GM12891 (cell line): Measurements from ENCODE around the gene KCNG1.

Experiments used
- DNase-seq: peaks from one replicate; pipeline ENCODE4 v3.0.0; 2011; ENCODE audit warnings: low spot score; ENCODE audit not compliant: insufficient read length
- FAIRE-seq: peaks from 2 replicates; lab custom pipeline; 2011; peaks lifted over from hg19 to GRCh38; lab: Jason Lieb, UNC
- PAX5 ChIP-seq: IDR thresholded peaks from 2 replicates; pipeline ENCODE4 v1.6.1; 2011; ENCODE audit warnings: low read length, moderate library complexity, mild to moderate bottlenecking; ENCODE audit not compliant: insufficient read depth, severe bottlenecking
- POLR2A ChIP-seq: IDR thresholded peaks from 2 replicates; pipeline ENCODE4 v1.6.1; 2011; ENCODE audit warnings: low read depth, low read length, control low read depth
- POLR2AphosphoS5 ChIP-seq: IDR thresholded peaks from 2 replicates; pipeline ENCODE4 v1.6.1; 2011; ENCODE audit warnings: low read depth, low read length, control low read depth
- POU2F2 ChIP-seq: IDR thresholded peaks from 2 replicates; pipeline ENCODE4 v1.6.1; 2011; ENCODE audit warnings: low read depth, mild to moderate bottlenecking, control low read depth, low read length, moderate library complexity
- SPI1 ChIP-seq: IDR thresholded peaks from 2 replicates; pipeline ENCODE4 v1.6.1; 2011; ENCODE audit warnings: low read depth, low read length, control low read depth
- TAF1 ChIP-seq: IDR thresholded peaks from 2 replicates; pipeline ENCODE4 v1.6.1; 2011; ENCODE audit warnings: low read depth, low read length, control low read depth

KCNG1 gene

DNA sequence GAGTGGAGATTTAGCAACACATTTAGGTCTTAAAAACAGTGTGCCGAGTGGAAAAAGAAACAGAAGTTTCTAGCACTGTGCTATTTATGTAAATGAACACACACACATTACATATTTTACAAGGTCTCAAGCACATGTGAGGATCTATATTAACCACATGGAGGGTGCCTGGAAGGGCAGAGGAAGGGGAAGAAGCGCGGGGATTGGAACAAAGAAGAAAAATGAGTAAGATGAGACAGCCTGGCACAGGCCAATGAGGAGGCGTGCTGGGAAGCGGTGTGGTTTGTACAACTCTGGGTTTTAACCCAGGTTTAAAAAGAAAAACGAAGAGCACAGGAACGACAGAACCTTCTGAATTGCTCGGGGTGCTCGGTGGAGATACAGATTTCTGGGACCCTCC is 5.7 kb downstream of the KCNG1 start:
- TF ChIP-seq POU2F2 (no peak), TAF1 (no peak), POLR2AphosphoS5 (no peak), PAX5 (no peak), SPI1 (no peak), POLR2A (no peak)
- no peak for FAIRE-seq

DNA sequence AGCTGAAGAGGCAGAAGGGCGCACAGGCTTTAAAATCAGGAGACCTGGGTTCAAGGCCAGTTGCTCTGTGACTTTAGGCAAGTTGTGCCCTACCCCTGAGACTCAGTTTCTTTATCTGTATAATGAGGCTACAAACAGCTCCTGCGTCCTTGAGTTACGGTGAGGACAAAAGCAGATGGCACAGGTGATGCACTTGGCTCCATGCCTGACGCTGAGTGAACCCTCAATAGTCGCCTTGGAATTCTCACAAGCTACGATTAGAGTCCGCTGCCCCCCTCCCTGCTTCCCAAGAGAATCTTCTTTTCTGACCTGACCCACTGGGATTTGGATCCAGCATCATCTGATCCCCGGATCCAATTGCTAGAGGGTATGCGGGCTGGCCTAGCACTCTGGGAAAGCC is 6.4 kb downstream of the KCNG1 start:
- TF ChIP-seq POLR2AphosphoS5, result no peak
- no peak for TF ChIP-seq TAF1
- TF ChIP-seq POLR2A, result no peak
- no peak for TF ChIP-seq SPI1
- no peak for DNase-seq
- no peak for FAIRE-seq

More for the DNA sequence above, 5.7 kb downstream of the KCNG1 start:
- DNase-seq, result no peak

DNA sequence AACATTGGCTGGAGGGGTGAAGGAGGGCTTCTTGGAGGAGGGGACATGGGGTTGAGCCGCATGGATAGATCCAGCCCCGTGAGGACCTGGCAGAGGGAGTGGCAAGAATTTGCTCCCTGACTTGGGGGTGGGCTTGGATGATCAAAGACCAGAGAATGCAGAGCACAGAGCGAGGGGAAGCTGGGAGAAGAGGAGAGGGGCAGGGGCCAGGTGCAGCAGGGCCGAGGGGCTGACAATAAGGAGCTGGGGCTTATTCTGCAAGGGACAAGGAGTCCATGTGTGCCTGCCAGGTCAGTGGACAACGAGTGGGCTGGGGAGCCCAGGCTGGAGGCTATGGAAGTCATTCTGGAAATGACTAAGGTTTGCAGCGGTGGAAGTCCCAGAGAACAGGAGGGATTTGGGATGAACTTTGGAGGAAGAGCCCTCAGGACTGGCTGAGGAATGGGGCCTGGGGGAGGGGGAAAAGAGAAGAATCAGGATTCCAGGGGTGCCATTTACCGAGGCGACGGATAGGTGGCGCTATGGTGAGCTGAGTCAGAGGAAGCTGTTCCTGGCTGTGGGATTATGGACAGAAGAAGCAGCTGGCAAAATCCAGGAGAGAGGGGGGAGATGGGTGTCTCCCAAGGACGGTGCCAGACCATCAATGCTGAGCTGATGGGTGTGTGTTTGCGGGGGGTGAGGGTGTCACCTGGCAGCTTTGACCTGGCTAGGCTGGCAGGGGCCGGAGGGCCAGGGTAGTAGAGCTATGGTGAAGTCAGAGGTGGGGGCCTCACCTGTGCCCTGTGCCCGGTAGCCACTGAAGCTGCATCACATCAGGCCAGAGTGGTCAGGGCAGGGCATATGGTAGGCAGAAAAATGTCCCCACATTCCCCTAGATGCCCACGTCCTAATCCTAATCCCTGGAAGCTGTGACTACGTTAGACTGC is 7.8 kb downstream of the KCNG1 start:
- DNase-seq (no peak), FAIRE-seq (no peak)
- TF ChIP-seq POLR2AphosphoS5, result no peak
- no peak for TF ChIP-seq PAX5
- TF ChIP-seq TAF1, result no peak
- TF ChIP-seq SPI1, result no peak
- no peak for TF ChIP-seq POLR2A
- TF ChIP-seq POU2F2, result no peak

DNA sequence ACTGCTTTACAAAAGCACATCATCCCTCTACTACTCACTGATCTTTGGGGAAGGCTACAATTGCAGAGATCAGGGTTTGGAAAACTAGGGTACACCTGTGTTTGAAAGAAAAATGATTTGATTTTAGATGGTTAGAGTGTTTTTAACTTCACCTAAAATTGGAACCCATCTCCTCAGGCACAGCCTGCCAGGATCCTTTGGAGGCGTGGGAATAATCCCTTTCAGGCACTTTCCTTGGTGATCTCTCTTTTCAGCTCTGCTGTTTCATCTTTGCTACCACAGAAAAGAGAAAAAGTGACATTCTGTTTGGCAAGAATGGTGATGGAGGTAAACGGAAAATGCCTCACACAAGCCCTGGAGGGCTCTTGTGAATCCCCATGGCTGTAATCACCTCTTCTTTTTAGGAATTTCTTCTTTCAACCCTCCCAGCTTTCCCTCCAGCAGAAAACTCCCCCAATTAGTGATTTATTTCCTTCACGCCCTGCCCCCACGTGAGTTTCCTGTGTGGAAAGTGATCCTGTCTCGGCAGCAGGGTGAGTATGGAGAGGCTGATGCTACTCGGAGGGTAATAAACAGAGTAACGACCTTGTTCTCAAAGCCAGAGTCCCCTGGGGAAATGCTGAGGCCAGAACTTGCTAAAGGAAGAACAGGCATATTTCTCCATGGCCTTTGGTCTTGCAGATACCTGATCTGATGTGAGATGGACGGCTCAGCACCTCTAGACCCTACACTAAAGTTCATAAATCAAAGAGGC is 9.2 kb downstream of the KCNG1 start:
- TF ChIP-seq POLR2A (no peak), PAX5 (no peak), POU2F2 (no peak), POLR2AphosphoS5 (no peak), TAF1 (no peak), SPI1 (no peak)
- FAIRE-seq (no peak), DNase-seq (no peak)

DNA sequence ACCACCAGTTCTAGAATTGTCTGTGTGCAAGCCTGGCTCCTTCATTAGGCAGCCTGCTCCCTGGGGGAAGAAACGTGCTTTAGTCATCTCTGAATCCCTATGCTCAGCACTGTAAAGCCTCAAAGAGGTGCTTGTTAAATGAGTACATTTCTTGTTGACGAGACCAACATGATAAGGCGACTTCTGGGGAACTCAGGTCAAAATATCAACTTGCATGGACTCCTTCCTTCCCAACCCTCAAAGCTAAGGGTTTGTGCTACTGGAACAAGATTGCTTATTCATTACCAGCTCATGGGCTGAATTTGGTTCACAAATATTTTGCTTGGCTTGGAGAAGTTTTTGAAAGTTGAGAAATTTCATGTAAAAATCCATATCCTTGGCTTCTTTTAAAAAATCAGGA is 10.6 kb downstream of the KCNG1 start:
- FAIRE-seq (no peak), DNase-seq (no peak)
- TF ChIP-seq POLR2AphosphoS5, result no peak
- TF ChIP-seq POLR2A, result no peak
- TF ChIP-seq PAX5, result no peak
- TF ChIP-seq SPI1, result no peak
- TF ChIP-seq POU2F2, result no peak
- no peak for TF ChIP-seq TAF1

DNA sequence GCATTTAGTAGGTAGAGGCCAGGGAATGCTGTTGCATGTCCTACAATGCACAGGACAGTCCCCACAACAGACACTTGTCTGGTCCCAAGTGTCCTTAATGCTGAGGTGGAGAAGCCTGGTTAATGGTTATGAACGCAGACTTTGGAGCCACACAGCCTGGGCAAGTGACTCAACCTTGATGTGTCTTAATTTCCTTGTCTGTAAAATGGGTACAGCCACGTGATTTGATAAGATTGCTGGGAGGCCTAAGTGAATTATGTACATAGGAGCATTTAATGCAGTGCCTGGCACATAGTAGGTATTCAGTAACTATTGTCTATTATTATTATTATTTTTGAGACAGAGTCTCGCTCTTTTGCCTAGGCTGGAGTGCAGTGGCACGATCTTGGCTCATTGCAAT is 11.4 kb downstream of the KCNG1 start:
- DNase-seq, result no peak
- no peak for TF ChIP-seq PAX5
- no peak for TF ChIP-seq SPI1
- no peak for TF ChIP-seq POLR2A
- no peak for TF ChIP-seq TAF1
- no peak for TF ChIP-seq POU2F2
- TF ChIP-seq POLR2AphosphoS5, result no peak
- FAIRE-seq, result no peak

DNA sequence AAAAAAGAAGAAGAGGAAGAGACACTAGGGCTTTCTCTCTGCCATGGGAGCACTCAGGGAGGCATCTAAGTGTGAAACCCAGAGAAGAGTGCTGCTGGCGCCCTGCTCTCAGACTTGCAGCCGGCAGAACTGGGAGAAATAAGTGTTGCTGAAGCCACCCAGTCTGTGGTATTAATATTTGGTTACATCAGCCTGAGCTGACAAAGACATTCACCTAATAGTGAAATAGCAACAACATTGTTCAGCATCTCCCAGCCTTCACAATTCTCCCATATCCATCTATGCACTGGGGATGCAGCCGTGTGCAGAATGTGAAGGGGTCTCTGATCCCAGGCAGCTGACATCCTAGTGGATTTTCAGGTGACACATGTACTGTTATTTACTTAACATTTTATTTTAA is 12.0 kb downstream of the KCNG1 start:
- DNase-seq (no peak), FAIRE-seq (no peak)
- TF ChIP-seq SPI1 (no peak), TAF1 (no peak), POU2F2 (no peak), POLR2AphosphoS5 (no peak), POLR2A (no peak), PAX5 (no peak)

DNA sequence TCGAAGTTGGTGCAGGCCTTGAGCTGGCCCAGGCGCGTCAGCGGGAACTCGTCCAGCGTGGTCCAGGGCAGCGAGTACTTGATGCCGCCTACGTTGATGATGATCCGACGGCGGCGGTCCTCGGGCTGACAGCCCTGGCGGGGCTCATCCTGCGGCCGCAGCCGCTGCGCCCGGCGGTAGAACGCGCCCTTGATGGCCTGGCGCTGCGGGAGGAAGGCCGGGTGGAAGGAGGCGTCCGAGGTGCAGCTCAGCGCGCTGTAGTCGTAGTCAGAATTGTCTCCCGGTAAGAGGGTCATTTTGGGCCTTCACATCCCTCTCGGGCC is 12.9 kb downstream of the KCNG1 start:
- no peak for FAIRE-seq
- no peak for DNase-seq
- TF ChIP-seq PAX5 (no peak), POLR2A (no peak)

DNA sequence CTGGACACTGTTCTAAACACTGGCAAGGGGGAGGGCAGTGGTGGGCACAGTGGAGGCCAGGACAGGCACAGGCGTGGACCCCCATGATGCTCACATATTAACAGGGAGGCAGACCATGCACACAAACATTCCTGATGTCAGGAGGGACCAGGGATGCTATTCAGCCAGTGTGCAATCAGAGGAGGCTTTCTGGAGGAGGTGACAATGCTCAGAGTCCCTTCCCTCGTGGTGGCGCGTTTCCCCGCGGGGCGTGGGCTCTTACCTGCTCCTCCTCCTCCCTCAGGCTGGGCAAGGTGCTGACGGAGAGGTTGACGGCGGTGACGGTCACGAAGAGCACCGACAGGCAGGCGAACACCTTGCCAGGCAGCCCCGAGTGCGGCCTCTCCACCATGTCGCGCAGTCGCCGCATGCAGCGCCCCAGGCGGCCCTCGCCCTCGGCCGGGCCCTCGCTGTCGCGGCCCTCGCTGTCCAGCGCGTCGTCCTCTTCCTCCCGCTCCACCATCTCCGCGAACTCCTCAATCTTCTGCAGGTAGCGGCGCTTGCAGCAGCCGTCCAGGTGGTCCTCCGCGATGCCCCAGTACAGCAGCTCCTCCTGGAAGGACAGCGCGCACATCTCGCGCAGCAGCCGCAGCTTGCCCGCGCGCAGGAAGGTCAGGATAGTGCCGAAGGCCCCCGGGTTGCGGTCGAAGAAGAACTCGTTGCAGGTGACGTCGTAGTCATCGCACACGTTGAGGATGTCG is 13.4 kb downstream of the KCNG1 start:
- TF ChIP-seq PAX5 (no peak), SPI1 (no peak), TAF1 (no peak), POU2F2 (no peak), POLR2AphosphoS5 (no peak), POLR2A (no peak)
- FAIRE-seq (no peak), DNase-seq (no peak)
